HEK293 (cell line): Measurements from ENCODE around the gene NCEH1.

ENCODE experiments used
- CTCF ChIA-PET: fragments of 350-600 bp; formaldehyde crosslinking; extraction: SDS; loops from one replicate; lab custom pipeline; 2021; ENCODE audit warnings: antibody characterized with exemption; lab: Yijun Ruan, JAX
- POLR2A ChIA-PET: fragments of 300-600 bp; formaldehyde crosslinking; extraction: SDS; loops from one replicate; lab custom pipeline; 2020; ENCODE audit warnings: antibody characterized with exemption, inconsistent platforms; lab: Yijun Ruan, JAX
- H3K27ac ChIP-seq: fragments of 200-500 bp; sonication (Bioruptor generic); 2 replicates; pipeline ENCODE4 v1.5.1; 2014; ENCODE audit warnings: low read depth, low read length, control low read depth, inconsistent platforms; ENCODE audit errors: extremely low read depth
- H3K36me3 ChIP-seq, 2 experiments: fragments of 200-500 bp in 1 of 2; sonication (Bioruptor generic) in 1 of 2; 1 replicate in 1 of 2; 2 replicates in 1 of 2; pipeline ENCODE4 v1.5.1; 2014 to 2017; ENCODE audit warnings: inconsistent platforms in 2 of 2, low read length in 2 of 2; ENCODE audit not compliant: control insufficient read depth in 2 of 2, insufficient read depth in 1 of 2
- H3K4me1 ChIP-seq: fragments of 200-500 bp; sonication (Bioruptor generic); 2 replicates; pipeline ENCODE4 v1.5.1; 2014; ENCODE audit warnings: mild to moderate bottlenecking, low read length, inconsistent platforms; ENCODE audit not compliant: control insufficient read depth, insufficient read depth
- H3K4me3 ChIP-seq: 2 replicates; pipeline ENCODE4 v1.5.1; 2011; ENCODE audit warnings: low read depth, mild to moderate bottlenecking, control low read depth, low read length, moderate library complexity
- H3K9me3 ChIP-seq: fragments of 200-500 bp; sonication (Bioruptor generic); 2 replicates; pipeline ENCODE4 v1.5.1; 2014; ENCODE audit warnings: low read depth, low read length, inconsistent platforms; ENCODE audit not compliant: control insufficient read depth, insufficient read depth
- PRDM2 ChIP-seq: fragments of 450-650 bp; formaldehyde crosslinking; IDR thresholded peaks from 2 replicates; pipeline ENCODE4 v1.5.1; 2016; ENCODE audit warnings: missing biosample characterization, missing genetic modification characterization, borderline replicate concordance
- PRDM4 ChIP-seq: fragments of 450-650 bp; formaldehyde crosslinking; IDR thresholded peaks from 2 replicates; pipeline ENCODE4 v1.5.1; 2017; ENCODE audit warnings: missing biosample characterization, missing genetic modification characterization
- ZBTB1 ChIP-seq: fragments of 450-650 bp; formaldehyde crosslinking; IDR thresholded peaks from 2 replicates; pipeline ENCODE4 v1.5.1; 2016; ENCODE audit warnings: missing biosample characterization, missing genetic modification characterization
- ZBTB48 ChIP-seq: fragments of 450-650 bp; formaldehyde crosslinking; IDR thresholded peaks from 2 replicates; pipeline ENCODE4 v1.5.1; 2016; ENCODE audit warnings: missing biosample characterization, missing genetic modification characterization
- ZNF366 ChIP-seq: fragments of 450-650 bp; formaldehyde crosslinking; conservative IDR thresholded peaks from 2 replicates; pipeline ENCODE4 v1.5.1; 2016; ENCODE audit warnings: missing biosample characterization, missing genetic modification characterization
- ZNF423 ChIP-seq: fragments of 450-650 bp; formaldehyde crosslinking; IDR thresholded peaks from 2 replicates; pipeline ENCODE4 v1.5.1; 2016; ENCODE audit warnings: missing biosample characterization, missing genetic modification characterization
- ZNF580 ChIP-seq: fragments of 450-650 bp; formaldehyde crosslinking; IDR thresholded peaks from 2 replicates; pipeline ENCODE4 v1.5.1; 2016; ENCODE audit warnings: missing biosample characterization, missing genetic modification characterization

The NCEH1 gene

GRCh38 chr3:172581757-172582166, 129.1 kb downstream of the NCEH1 start (continued):
- no peak for TF ChIP-seq PRDM2 (tag by site-specific recombination)
- TF ChIP-seq ZNF423 (tag by site-specific recombination) = no peak
- no peak for TF ChIP-seq ZNF366 (tag by site-specific recombination)
- TF ChIP-seq ZNF580 (tag by site-specific recombination) = no peak
- TF ChIP-seq ZBTB48 (tag by site-specific recombination) = no peak
- TF ChIP-seq ZBTB1 (tag by site-specific recombination) = no peak
- TF ChIP-seq PRDM4 (tag by site-specific recombination) = no peak

GRCh38 chr3:172580680-172581401, 130.0 kb downstream of the NCEH1 start:
- Histone ChIP-seq H3K4me3 (no peak overlapping the region), H3K27ac (no peak overlapping the region), H3K36me3 (no peaks in the 10 kb centered on the region), H3K4me1 (no peaks in the 10 kb centered on the region), H3K9me3 (no peaks in the 10 kb centered on the region)
- TF ChIP-seq ZNF366 (tag by site-specific recombination) = no peak
- ChIA-PET POLR2A (no interaction called here), CTCF (no interaction called here)
